ENCODE results near the gene UBL4A.

UBL4A gene

GRCh38 chrX:154436983-154437752 lies 49.2 kb downstream of the UBL4A start, which contains the start of gene GDI1:
Gene GDI1, plus strand, starts transcription at chrX:154437154. Its CDS starts 101 bp downstream, at chrX:154437255.
- peak; percentile 71 for DNase-seq

- peak; percentile 60 for DNase-seq
Measured at GRCh38 chrX:154436374-154436982, 49.9 kb downstream of the UBL4A start.

- DNase-seq = no peak
Measured at GRCh38 chrX:154435171-154435733, 51.2 kb downstream of the UBL4A start.

DNA sequence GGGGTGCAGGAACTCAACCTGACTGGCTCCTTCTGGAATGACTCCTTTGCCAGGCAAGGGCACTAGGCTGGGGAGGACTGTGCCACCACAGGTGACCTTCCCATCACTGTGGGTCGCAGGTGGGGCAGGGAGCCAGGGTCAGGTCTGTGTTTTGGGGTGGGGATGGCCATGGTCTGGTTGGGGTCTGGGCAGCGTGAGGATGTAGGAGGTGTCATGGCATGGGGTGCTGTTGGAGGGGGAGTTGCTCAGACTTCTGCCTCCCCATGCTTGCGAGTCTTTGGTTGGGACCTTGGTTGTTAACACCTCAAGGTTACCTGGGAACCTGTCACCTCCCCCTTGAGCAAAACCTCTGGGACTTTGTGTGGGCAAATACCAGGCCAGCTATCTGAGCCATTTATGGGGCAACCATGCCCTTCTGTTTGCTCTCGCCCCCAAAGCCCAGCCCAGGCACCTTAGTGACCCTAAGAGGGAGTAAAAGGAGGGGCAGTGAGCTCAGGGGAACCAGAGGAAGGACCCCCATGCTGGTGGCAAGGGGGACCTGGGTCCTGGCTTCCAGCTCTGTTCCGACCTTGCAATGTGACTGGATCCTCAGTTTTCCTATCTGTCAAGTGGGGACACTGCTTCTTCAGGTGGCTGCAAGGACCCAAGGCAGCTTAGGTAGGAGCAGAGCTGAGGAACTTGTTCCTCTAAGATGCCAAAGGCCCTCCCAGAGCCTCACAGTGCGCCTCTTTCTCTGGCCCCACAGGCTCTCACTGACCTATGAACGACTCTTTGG lies 51.8 kb downstream of the UBL4A start:
- no peak for DNase-seq

All from fibroblast of skin of scalp (primary cell).